KMS-11 (cell line): Measurements from ENCODE around the gene DEF6.
A peak's percentile ranks its signal among the peaks of the same experiment; 100 is the strongest.

Source experiments
- H2AFZ ChIP-seq: fragments of 200-600 bp; sonication (generic); 2 replicates; pipeline ENCODE4 v1.6.1; 2016; ENCODE audit warnings: antibody characterized with exemption, mixed run types, low read depth
- H3K27ac ChIP-seq: fragments of 200-600 bp; sonication (generic); 2 replicates; pipeline ENCODE4 v1.6.1; 2016; ENCODE audit warnings: mild to moderate bottlenecking, mixed run types
- H3K27me3 ChIP-seq: fragments of 200-600 bp; sonication (generic); 2 replicates; pipeline ENCODE4 v1.6.1; 2017; ENCODE audit warnings: mild to moderate bottlenecking, low read depth, mixed run types, moderate library complexity; ENCODE audit not compliant: insufficient read depth
- H3K36me3 ChIP-seq: fragments of 200-600 bp; sonication (generic); 2 replicates; pipeline ENCODE4 v1.6.1; 2017; ENCODE audit warnings: mild to moderate bottlenecking, mixed run types; ENCODE audit not compliant: insufficient read depth
- H3K4me1 ChIP-seq: fragments of 200-600 bp; sonication (generic); 2 replicates; pipeline ENCODE4 v1.6.1; 2016; ENCODE audit warnings: mild to moderate bottlenecking, low read depth, mixed run types; ENCODE audit not compliant: poor library complexity, severe bottlenecking
- H3K4me2 ChIP-seq: fragments of 200-600 bp; sonication (generic); 2 replicates; pipeline ENCODE4 v1.7.0; 2016; ENCODE audit warnings: mild to moderate bottlenecking, mixed run types
- H3K4me3 ChIP-seq: fragments of 200-600 bp; sonication (generic); IDR thresholded peaks from 2 replicates; pipeline ENCODE4 v1.6.1; 2017; ENCODE audit warnings: low read depth, low read length, mixed read lengths; ENCODE audit not compliant: insufficient read depth
- H3K79me2 ChIP-seq: fragments of 200-600 bp; sonication (generic); 2 replicates; pipeline ENCODE4 v1.6.1; 2016; ENCODE audit warnings: low read depth, mixed run types; ENCODE audit not compliant: insufficient read depth
- H3K9ac ChIP-seq: fragments of 200-600 bp; sonication (generic); 2 replicates; pipeline ENCODE4 v1.6.1; 2016; ENCODE audit warnings: mild to moderate bottlenecking, mixed run types
- H4K20me1 ChIP-seq: fragments of 200-600 bp; sonication (generic); 2 replicates; pipeline ENCODE4 v1.6.1; 2016; ENCODE audit warnings: mild to moderate bottlenecking, mixed run types; ENCODE audit not compliant: insufficient read depth
- TF ChIP-seq, protein P1 (sequence below): fragments of 200-600 bp; sonication (generic); conservative IDR thresholded peaks from 2 replicates; pipeline ENCODE4 v1.6.1; 2017; ENCODE audit warnings: low read depth, mild to moderate bottlenecking, antibody characterized with exemption, low read length, moderate library complexity, mixed read lengths

Gene DEF6

DNA sequence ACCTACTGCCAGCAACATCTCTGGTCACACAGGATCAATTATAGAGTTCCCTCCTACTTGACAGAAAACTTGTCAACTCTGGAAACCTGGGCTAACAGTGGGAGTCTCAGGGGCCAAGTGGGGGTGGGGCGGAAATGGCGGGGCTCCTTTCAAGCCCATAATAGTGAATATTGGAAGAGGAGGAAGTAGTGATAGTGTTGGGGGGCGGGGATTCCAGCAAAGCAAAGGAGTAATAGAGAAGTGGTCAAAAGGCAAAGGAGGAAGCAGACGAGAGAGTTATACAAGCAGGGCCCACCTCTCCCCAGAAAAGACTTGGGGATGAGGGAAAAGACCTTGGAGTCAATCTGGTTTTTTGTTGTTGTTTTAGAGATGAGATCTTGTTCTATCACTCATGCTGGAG lies 2.1 kb downstream of the DEF6 start:
- Histone ChIP-seq H2AFZ (no peak overlapping the region), H3K4me1 (peaks cover 74% of the 10 kb centered on the region), H4K20me1 (no peaks in the 10 kb centered on the region), H3K4me3 (no peak overlapping the region), H3K27me3 (no peaks in the 10 kb centered on the region), H3K9ac (no peak overlapping the region), H3K27ac (0 out of 2 replicates have a peak overlapping the region, but pooled peaks have one; percentile 92), H3K79me2 (peaks cover 54% of the 10 kb centered on the region), H3K36me3 (no peaks in the 10 kb centered on the region), H3K4me2 (peak overlapping the region; percentile 95; the same call in 1 of the 2 replicates)
- TF ChIP-seq, protein P1, sequence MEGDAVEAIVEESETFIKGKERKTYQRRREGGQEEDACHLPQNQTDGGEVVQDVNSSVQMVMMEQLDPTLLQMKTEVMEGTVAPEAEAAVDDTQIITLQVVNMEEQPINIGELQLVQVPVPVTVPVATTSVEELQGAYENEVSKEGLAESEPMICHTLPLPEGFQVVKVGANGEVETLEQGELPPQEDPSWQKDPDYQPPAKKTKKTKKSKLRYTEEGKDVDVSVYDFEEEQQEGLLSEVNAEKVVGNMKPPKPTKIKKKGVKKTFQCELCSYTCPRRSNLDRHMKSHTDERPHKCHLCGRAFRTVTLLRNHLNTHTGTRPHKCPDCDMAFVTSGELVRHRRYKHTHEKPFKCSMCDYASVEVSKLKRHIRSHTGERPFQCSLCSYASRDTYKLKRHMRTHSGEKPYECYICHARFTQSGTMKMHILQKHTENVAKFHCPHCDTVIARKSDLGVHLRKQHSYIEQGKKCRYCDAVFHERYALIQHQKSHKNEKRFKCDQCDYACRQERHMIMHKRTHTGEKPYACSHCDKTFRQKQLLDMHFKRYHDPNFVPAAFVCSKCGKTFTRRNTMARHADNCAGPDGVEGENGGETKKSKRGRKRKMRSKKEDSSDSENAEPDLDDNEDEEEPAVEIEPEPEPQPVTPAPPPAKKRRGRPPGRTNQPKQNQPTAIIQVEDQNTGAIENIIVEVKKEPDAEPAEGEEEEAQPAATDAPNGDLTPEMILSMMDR, result no peak

DNA sequence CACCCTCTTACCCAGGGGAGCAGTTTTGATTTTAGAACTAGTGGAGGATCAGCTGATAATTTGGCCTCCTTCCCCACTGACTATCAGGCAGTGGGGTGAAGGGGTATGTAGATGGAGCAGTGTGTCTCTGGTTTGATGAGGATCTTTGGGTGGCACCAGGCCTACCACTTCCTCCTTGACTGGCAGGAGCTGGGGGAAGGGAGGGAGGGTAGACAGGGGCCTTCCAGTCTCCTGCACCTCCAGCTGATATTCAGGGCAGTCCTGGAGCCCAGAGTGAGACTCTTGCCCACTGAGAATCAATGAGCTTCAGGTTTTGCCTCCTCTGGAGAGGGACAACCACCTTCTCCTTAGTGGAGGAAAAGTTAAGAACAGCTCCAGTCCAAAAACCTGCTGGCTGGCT lies 3.2 kb downstream of the DEF6 start:
- peak overlapping the region; percentile 92 for H3K27ac ChIP-seq
- peaks cover 86% of the 10 kb centered on the region for H3K4me1 ChIP-seq
- peaks cover 59% of the 10 kb centered on the region for H3K79me2 ChIP-seq
- H3K4me2 ChIP-seq, result peak overlapping the region; percentile 95
- TF ChIP-seq, protein P1, result no peak
- H3K4me3 ChIP-seq, result no peak overlapping the region
- no peak overlapping the region for H2AFZ ChIP-seq
- no peaks in the 10 kb centered on the region for H4K20me1 ChIP-seq
- H3K9ac ChIP-seq, result no peak overlapping the region
- no peaks in the 10 kb centered on the region for H3K27me3 ChIP-seq
- no peaks in the 10 kb centered on the region for H3K36me3 ChIP-seq

DNA sequence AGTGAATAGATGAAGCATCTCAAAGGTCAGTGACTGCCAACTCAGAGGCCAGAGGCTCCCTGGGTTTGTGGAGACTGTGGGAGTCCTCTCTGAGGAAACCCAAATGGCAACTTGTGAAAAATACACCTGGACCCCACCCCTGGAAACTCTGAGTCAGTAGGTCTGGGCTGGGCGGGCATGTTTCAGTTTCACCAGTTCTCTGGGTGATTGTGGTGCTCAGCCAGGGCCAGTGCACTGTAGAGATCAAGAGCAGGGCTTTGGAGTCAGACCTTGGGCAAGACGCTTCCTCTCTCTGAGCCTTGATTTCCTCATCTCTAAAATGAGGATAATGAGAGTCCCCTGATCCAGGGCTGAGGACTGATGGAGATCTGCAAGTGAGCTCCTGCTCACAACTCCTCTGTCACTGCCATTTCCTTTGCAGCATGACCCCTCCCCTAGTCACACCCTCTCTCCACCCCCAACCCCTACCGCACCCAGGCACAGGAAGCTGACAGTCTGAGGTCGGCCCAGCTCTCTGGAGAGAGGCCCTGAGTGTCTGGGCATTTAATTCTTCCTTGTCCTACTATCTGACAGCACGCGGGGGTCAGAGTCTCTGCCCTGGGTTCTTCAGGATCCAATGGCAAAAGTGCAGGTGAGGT lies 5.1 kb downstream of the DEF6 start:
- H3K4me1 ChIP-seq, result peaks cover 74% of the 10 kb centered on the region
- TF ChIP-seq, protein P1, result no peak
- H3K36me3 ChIP-seq, result no peaks in the 10 kb centered on the region
- H3K4me2 ChIP-seq, result peak overlapping the region; percentile 95
- H3K4me3 ChIP-seq, result no peak overlapping the region
- peak overlapping the region; percentile 61 for H3K9ac ChIP-seq
- peaks cover 59% of the 10 kb centered on the region for H3K79me2 ChIP-seq
- H2AFZ ChIP-seq, result peak overlapping the region; percentile 17; the same call in 1 of the 2 replicates
- no peaks in the 10 kb centered on the region for H4K20me1 ChIP-seq
- H3K27me3 ChIP-seq, result no peaks in the 10 kb centered on the region
- peak overlapping the region; percentile 92 for H3K27ac ChIP-seq

DNA sequence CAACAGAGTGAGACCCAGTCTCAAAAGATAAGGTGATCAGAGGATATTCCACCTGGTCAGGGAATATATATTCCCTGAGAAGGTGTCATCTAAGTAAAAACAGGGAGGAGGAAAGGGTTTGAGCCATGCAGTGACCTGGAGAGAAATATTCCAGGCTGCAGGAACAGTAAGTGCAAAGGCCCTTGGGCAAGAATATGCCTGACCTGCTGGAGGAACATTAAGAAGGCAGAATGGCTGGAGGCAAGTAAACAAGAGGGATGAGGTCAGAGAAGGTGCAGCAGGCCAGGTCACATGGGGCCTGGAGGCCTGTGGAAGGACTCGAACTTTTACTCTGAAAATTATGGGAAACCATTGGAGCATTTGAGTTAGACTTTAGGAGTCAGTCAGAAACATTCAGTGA lies 6.7 kb downstream of the DEF6 start:
- Histone ChIP-seq H3K4me2 (peak overlapping the region; percentile 95), H3K9ac (no peak overlapping the region), H3K4me1 (peaks cover 66% of the 10 kb centered on the region), H3K27ac (peak overlapping the region; percentile 92), H3K36me3 (no peaks in the 10 kb centered on the region), H4K20me1 (no peaks in the 10 kb centered on the region), H2AFZ (no peak overlapping the region), H3K27me3 (no peaks in the 10 kb centered on the region), H3K79me2 (peaks cover 43% of the 10 kb centered on the region), H3K4me3 (no peak overlapping the region)
- TF ChIP-seq, protein P1, result no peak
